ENCODE data around the gene INAFM2. TPM values are rescaled to one million over a fixed set of nuclear protein-coding genes. Genes with fewer than 3 reads are reported as not detected.

Gene INAFM2
- total and polyA plus RNA-seq, 2 experiments from 2014 or later = 18.1 to 32.7 TPM

DNA sequence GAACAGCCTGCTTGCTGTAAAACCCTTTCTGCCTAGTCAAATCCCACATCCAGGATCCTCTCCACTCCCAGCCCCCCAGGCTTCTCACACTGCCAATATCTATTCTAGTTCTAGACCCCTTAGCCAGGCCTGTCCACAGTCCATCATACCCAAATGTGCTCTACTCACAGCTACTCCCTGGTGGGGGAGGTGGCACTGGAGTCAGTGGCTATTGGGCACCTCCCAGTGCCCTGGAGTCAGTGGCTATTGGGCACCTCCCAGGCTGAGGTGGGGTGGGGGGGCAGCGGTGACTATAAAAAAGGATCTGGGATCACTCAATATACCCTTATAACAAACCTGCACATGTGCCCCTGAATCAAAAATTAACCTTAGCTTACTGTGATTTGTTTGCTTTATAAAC is 33.8 kb downstream of the INAFM2 start:
- peak overlapping the region; percentile 96 for H3K4me2 ChIP-seq
- H3K9me2 ChIP-seq (ENCODE audit: insufficient read depth) = no peaks in the 10 kb centered on the region
- H3K27me3 Mint-ChIP-seq (ENCODE audit: insufficient read depth, low read depth, poor library complexity) = peaks cover 16% of the 10 kb centered on the region

More for the DNA sequence above, 33.8 kb downstream of the INAFM2 start:
- Histone ChIP-seq H3F3A (replicated peaks; ENCODE audit: low read depth) (peaks cover 22% of the 10 kb centered on the region), H3K36me3 (ENCODE audit: insufficient read depth) (no peaks in the 10 kb centered on the region), H4K20me1 (replicated peaks; ENCODE audit: insufficient read depth) (no peaks in the 10 kb centered on the region), H3K4me3 (peak overlapping the region; percentile 92), H2AFZ (peak overlapping the region; percentile 98), H3K4me1 (ENCODE audit: insufficient read depth) (peaks cover 25% of the 10 kb centered on the region), H3K79me2 (replicated peaks; ENCODE audit: insufficient read depth) (no peaks in the 10 kb centered on the region), H3K27ac (ENCODE audit: low read depth) (no peak overlapping the region), H3K27me3 (ENCODE audit: insufficient read depth) (peaks cover 26% of the 10 kb centered on the region)
- Mint-ChIP-seq H3K36me3 (ENCODE audit: low read depth) (no peaks in the 10 kb centered on the region; the same call in 2 of the 3 replicates), H3K9me3 (peaks cover 3% of the 10 kb centered on the region; the same call in 2 of the 3 replicates), H3K4me1 (peaks cover 34% of the 10 kb centered on the region), H3K27ac (no peak overlapping the region), H3K4me3 (peak overlapping the region; percentile 76)
- ATAC-seq (no peak), DNase-seq (ENCODE audit: low spot score) (no peak)
- no peak for TF ChIP-seq STAT1 (IDR thresholded peaks at IDR 0.05; ENCODE audit: unreplicated experiment)
- TF ChIP-seq, protein P1, sequence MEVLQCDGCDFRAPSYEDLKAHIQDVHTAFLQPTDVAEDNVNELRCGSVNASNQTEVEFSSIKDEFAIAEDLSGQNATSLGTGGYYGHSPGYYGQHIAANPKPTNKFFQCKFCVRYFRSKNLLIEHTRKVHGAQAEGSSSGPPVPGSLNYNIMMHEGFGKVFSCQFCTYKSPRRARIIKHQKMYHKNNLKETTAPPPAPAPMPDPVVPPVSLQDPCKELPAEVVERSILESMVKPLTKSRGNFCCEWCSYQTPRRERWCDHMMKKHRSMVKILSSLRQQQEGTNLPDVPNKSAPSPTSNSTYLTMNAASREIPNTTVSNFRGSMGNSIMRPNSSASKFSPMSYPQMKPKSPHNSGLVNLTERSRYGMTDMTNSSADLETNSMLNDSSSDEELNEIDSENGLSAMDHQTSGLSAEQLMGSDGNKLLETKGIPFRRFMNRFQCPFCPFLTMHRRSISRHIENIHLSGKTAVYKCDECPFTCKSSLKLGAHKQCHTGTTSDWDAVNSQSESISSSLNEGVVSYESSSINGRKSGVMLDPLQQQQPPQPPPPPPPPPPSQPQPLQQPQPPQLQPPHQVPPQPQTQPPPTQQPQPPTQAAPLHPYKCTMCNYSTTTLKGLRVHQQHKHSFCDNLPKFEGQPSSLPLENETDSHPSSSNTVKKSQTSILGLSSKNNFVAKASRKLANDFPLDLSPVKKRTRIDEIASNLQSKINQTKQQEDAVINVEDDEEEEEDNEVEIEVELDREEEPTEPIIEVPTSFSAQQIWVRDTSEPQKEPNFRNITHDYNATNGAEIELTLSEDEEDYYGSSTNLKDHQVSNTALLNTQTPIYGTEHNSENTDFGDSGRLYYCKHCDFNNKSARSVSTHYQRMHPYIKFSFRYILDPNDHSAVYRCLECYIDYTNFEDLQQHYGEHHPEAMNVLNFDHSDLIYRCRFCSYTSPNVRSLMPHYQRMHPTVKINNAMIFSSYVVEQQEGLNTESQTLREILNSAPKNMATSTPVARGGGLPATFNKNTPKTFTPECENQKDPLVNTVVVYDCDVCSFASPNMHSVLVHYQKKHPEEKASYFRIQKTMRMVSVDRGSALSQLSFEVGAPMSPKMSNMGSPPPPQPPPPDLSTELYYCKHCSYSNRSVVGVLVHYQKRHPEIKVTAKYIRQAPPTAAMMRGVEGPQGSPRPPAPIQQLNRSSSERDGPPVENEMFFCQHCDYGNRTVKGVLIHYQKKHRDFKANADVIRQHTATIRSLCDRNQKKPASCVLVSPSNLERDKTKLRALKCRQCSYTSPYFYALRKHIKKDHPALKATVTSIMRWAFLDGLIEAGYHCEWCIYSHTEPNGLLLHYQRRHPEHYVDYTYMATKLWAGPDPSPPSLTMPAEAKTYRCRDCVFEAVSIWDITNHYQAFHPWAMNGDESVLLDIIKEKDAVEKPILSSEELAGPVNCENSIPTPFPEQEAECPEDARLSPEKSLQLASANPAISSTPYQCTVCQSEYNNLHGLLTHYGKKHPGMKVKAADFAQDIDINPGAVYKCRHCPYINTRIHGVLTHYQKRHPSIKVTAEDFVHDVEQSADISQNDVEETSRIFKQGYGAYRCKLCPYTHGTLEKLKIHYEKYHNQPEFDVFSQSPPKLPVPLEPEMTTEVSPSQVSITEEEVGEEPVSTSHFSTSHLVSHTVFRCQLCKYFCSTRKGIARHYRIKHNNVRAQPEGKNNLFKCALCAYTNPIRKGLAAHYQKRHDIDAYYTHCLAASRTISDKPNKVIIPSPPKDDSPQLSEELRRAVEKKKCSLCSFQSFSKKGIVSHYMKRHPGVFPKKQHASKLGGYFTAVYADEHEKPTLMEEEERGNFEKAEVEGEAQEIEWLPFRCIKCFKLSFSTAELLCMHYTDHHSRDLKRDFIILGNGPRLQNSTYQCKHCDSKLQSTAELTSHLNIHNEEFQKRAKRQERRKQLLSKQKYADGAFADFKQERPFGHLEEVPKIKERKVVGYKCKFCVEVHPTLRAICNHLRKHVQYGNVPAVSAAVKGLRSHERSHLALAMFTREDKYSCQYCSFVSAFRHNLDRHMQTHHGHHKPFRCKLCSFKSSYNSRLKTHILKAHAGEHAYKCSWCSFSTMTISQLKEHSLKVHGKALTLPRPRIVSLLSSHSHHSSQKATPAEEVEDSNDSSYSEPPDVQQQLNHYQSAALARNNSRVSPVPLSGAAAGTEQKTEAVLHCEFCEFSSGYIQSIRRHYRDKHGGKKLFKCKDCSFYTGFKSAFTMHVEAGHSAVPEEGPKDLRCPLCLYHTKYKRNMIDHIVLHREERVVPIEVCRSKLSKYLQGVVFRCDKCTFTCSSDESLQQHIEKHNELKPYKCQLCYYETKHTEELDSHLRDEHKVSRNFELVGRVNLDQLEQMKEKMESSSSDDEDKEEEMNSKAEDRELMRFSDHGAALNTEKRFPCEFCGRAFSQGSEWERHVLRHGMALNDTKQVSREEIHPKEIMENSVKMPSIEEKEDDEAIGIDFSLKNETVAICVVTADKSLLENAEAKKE (CRISPR knock-in tag; IDR thresholded peaks at IDR 0.05) = no peak
- TF ChIP-seq ZNF114 (CRISPR knock-in tag; IDR thresholded peaks at IDR 0.05) = no peak
- no peak for TF ChIP-seq CREB1 (CRISPR knock-in tag; IDR thresholded peaks at IDR 0.05; ENCODE audit: low read depth)
- no peak for TF ChIP-seq EZH2 (IDR thresholded peaks at IDR 0.05; ENCODE audit: low read depth, unreplicated experiment)
- TF ChIP-seq, protein P2, sequence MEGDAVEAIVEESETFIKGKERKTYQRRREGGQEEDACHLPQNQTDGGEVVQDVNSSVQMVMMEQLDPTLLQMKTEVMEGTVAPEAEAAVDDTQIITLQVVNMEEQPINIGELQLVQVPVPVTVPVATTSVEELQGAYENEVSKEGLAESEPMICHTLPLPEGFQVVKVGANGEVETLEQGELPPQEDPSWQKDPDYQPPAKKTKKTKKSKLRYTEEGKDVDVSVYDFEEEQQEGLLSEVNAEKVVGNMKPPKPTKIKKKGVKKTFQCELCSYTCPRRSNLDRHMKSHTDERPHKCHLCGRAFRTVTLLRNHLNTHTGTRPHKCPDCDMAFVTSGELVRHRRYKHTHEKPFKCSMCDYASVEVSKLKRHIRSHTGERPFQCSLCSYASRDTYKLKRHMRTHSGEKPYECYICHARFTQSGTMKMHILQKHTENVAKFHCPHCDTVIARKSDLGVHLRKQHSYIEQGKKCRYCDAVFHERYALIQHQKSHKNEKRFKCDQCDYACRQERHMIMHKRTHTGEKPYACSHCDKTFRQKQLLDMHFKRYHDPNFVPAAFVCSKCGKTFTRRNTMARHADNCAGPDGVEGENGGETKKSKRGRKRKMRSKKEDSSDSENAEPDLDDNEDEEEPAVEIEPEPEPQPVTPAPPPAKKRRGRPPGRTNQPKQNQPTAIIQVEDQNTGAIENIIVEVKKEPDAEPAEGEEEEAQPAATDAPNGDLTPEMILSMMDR (conservative IDR thresholded peaks at IDR 0.05; ENCODE audit: low read depth in 2 of 2) = no peak
- TF ChIP-seq ZNF331 (CRISPR knock-in tag; IDR thresholded peaks at IDR 0.05; ENCODE audit: low read depth) = no peak
- TF ChIP-seq NANOG (IDR thresholded peaks at IDR 0.05; ENCODE audit: borderline replicate concordance) = no peak
- TF ChIP-seq POLR2AphosphoS5 (IDR thresholded peaks at IDR 0.05; ENCODE audit: low read depth) = no peak
- no peak for TF ChIP-seq EZH2phosphoT487 (IDR thresholded peaks at IDR 0.05; ENCODE audit: unreplicated experiment)
- no peak for TF ChIP-seq ETS1 (IDR thresholded peaks at IDR 0.05)
- no peak for TF ChIP-seq JUNB (IDR thresholded peaks at IDR 0.05; ENCODE audit: unreplicated experiment)

All from GM23338 (cell line).